GM23338 (cell line): ENCODE measurements around the gene TM7SF2.

Experiments used
- CTCF ChIP-seq, 2 experiments: fragments of 200-600 bp in 1 of 2; sonication (generic) in 1 of 2; conservative IDR thresholded peaks; 2 replicates each; pipeline versions ENCODE4 v1.5.1 to v1.6.1; 2016 to 2017; ENCODE audit warnings: antibody characterized with exemption in 2 of 2, low read depth in 2 of 2, mild to moderate bottlenecking in 2 of 2, moderate library complexity in 1 of 2
- ETS1 ChIP-seq: IDR thresholded peaks from 2 replicates; pipeline ENCODE4 v1.6.1; 2016; ENCODE audit warnings: antibody characterized with exemption
- EZH2 ChIP-seq: fragments of 200-600 bp; sonication (generic); IDR thresholded peaks from one replicate; pipeline ENCODE4 v1.8.0; 2017; ENCODE audit warnings: antibody characterized with exemption, mild to moderate bottlenecking, low read depth; ENCODE audit not compliant: unreplicated experiment
- EZH2phosphoT487 ChIP-seq: fragments of 200-600 bp; sonication (generic); IDR thresholded peaks from one replicate; pipeline ENCODE4 v1.8.1; 2018; ENCODE audit warnings: antibody characterized with exemption; ENCODE audit not compliant: unreplicated experiment
- JUNB ChIP-seq: IDR thresholded peaks from one replicate; pipeline ENCODE4 v1.6.1; 2016; ENCODE audit warnings: antibody characterized with exemption; ENCODE audit not compliant: unreplicated experiment
- POLR2AphosphoS5 ChIP-seq: IDR thresholded peaks from 2 replicates; pipeline ENCODE4 v1.6.1; 2016; ENCODE audit warnings: antibody characterized with exemption, low read depth
- STAT1 ChIP-seq: IDR thresholded peaks from one replicate; pipeline ENCODE4 v1.6.1; 2016; ENCODE audit warnings: antibody characterized with exemption; ENCODE audit not compliant: unreplicated experiment
- ZNF114 ChIP-seq: fragments of 250-450 bp; sonication (Bioruptor Pico); IDR thresholded peaks from 2 replicates; pipeline ENCODE4 v1.5.0; 2020; ENCODE audit warnings: mild to moderate bottlenecking, moderate library complexity
- TF ChIP-seq, protein P1 (sequence below): IDR thresholded peaks from one replicate; pipeline ENCODE4 v1.6.1; 2018; ENCODE audit warnings: antibody characterized with exemption; ENCODE audit not compliant: unreplicated experiment

DNA sequence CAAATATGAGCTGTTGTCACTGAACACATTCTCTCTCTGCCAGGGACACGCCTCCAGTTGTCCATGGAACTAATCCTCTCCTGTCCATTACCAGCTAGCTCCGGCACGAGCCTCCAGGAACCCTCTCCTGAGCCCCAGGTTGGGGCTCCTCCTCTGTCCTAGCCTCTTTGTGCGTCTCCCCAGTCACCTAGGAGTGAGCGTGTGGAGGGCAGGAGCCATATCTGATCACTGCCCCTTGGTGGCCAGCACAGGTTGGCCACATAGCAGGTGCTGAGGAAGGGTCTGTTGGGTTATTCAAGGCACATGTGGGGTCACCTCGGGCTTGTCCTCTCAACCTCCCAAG is 20.2 kb downstream of the TM7SF2 start:
- TF ChIP-seq CTCF (conservative IDR thresholded peaks at IDR 0.05; ENCODE audit: low read depth in 2 of 2) (no peak), ZNF114 (CRISPR knock-in tag) (no peak), EZH2 (no peak), POLR2AphosphoS5 (no peak), JUNB (no peak), EZH2phosphoT487 (no peak), ETS1 (no peak), STAT1 (no peak)
- TF ChIP-seq, protein P1, sequence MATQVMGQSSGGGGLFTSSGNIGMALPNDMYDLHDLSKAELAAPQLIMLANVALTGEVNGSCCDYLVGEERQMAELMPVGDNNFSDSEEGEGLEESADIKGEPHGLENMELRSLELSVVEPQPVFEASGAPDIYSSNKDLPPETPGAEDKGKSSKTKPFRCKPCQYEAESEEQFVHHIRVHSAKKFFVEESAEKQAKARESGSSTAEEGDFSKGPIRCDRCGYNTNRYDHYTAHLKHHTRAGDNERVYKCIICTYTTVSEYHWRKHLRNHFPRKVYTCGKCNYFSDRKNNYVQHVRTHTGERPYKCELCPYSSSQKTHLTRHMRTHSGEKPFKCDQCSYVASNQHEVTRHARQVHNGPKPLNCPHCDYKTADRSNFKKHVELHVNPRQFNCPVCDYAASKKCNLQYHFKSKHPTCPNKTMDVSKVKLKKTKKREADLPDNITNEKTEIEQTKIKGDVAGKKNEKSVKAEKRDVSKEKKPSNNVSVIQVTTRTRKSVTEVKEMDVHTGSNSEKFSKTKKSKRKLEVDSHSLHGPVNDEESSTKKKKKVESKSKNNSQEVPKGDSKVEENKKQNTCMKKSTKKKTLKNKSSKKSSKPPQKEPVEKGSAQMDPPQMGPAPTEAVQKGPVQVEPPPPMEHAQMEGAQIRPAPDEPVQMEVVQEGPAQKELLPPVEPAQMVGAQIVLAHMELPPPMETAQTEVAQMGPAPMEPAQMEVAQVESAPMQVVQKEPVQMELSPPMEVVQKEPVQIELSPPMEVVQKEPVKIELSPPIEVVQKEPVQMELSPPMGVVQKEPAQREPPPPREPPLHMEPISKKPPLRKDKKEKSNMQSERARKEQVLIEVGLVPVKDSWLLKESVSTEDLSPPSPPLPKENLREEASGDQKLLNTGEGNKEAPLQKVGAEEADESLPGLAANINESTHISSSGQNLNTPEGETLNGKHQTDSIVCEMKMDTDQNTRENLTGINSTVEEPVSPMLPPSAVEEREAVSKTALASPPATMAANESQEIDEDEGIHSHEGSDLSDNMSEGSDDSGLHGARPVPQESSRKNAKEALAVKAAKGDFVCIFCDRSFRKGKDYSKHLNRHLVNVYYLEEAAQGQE: no peak
